ENCODE data around the gene FBXO11. TPM values are rescaled to one million over a fixed set of nuclear protein-coding genes. Genes with fewer than 3 reads are reported as not detected.
A peak's percentile ranks its signal among the peaks of the same experiment; 100 is the strongest.

Gene FBXO11
- total RNA-seq, 1 donor from 2014 or later, result 36.7 TPM

DNA sequence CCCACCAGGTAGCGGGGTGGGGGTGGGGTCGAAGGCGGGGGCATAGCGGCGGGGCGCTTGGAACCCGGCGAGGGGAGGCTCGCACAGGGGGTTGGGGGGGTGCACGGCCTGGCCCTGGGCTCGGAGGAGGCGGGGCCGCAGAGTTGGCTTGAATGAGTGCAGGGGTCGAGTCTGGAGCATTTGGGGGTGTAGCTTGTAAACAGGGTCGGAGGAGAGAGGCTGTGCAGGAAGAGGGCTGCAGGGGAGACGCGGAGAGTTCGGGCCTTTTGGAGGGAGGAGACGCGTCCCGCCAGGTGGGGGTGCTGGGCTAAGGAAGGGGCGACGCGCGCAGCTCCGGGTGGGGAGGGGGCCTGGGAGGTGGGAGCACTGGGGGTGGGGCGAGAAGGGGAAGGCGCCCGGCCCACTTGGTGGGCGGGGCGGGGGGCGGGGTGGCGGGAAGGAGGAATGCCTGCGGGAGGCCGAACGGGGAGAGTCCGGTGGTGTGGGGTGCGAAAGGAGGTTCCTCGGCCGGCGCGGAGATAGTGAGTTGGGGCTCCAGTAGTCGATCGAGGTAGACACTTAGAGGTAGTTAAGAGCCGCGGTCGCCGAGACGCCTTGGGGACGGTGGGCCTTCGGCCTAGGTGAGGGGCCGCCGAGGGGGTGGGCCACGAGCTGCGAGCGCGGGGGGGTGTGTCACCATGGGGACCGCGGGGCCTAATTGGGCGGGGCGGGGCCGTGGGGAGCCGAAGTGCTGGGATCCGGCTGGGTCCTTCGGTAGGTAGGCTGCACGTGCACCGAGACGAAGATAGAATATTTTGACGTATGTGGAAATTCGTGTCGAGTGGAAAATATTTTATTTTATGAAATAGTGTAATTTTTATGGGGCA, 122.6 kb downstream of the FBXO11 start:
- peak overlapping the region; percentile 91 for H3K4me3 ChIP-seq (ENCODE audit: low read depth, low read length)
- TF ChIP-seq, protein P1, sequence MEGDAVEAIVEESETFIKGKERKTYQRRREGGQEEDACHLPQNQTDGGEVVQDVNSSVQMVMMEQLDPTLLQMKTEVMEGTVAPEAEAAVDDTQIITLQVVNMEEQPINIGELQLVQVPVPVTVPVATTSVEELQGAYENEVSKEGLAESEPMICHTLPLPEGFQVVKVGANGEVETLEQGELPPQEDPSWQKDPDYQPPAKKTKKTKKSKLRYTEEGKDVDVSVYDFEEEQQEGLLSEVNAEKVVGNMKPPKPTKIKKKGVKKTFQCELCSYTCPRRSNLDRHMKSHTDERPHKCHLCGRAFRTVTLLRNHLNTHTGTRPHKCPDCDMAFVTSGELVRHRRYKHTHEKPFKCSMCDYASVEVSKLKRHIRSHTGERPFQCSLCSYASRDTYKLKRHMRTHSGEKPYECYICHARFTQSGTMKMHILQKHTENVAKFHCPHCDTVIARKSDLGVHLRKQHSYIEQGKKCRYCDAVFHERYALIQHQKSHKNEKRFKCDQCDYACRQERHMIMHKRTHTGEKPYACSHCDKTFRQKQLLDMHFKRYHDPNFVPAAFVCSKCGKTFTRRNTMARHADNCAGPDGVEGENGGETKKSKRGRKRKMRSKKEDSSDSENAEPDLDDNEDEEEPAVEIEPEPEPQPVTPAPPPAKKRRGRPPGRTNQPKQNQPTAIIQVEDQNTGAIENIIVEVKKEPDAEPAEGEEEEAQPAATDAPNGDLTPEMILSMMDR (conservative IDR thresholded peaks at IDR 0.05; ENCODE audit: low read depth, low read length), result no peak
- DNase-seq (ENCODE audit: low read depth), result no peak

DNA sequence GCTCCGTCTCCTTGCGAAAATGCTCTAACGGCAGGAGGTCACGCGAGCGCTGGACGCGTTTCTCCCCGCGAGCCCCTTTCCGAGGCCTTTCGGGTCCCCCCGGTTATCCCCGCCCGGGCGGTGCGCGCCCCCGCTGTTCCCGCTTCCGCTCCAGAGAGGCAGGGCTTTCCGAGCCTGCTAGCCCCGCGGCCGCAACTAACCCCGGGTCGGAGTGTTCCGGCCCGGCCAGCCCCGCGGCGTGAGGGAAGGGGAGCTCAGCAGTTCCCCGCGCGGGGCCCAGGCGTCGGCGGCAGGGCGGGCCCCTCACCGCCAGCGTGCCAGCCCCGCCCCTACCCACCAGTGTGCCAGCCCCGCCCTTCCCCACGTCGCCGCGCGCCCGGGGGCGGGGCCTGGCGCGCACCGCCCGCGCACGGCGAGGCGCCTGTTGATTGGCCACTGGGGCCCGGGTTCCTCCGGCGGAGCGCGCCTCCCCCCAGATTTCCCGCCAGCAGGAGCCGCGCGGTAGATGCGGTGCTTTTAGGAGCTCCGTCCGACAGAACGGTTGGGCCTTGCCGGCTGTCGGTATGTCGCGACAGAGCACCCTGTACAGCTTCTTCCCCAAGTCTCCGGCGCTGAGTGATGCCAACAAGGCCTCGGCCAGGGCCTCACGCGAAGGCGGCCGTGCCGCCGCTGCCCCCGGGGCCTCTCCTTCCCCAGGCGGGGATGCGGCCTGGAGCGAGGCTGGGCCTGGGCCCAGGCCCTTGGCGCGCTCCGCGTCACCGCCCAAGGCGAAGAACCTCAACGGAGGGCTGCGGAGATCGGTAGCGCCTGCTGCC, 123.4 kb downstream of the FBXO11 start, which contains the start of gene MSH6:
TSS of gene MSH6 (plus strand) at position 475 of the 815 bp plus-strand sequence. CDS start at position 564, 89 bp downstream.
- TF ChIP-seq, protein P1 (conservative IDR thresholded peaks at IDR 0.05; ENCODE audit: low read depth, low read length), result no peak
- DNase-seq (ENCODE audit: low read depth), result no peak
- H3K4me3 ChIP-seq (ENCODE audit: low read depth, low read length), result peak within 1 kb of the TSS; percentile 91

DNA sequence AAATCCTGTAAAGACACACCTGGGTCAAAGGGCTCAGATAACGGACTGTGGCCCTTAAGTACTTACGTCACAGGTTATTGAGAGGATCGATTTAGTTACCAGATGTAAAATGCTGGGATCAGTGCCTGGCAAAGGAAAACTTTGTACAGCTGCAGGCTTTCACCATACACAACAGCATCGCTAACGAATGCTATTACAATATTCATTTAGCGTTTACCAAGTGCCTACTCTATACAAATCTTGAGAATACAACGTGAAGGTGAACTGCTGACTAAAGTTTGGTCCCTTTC, 124.0 kb downstream of the FBXO11 start:
- H3K4me3 ChIP-seq (ENCODE audit: low read depth, low read length), result peak overlapping the region; percentile 91
- DNase-seq (ENCODE audit: low read depth), result no peak
- TF ChIP-seq, protein P1 (conservative IDR thresholded peaks at IDR 0.05; ENCODE audit: low read depth, low read length), result no peak

DNA sequence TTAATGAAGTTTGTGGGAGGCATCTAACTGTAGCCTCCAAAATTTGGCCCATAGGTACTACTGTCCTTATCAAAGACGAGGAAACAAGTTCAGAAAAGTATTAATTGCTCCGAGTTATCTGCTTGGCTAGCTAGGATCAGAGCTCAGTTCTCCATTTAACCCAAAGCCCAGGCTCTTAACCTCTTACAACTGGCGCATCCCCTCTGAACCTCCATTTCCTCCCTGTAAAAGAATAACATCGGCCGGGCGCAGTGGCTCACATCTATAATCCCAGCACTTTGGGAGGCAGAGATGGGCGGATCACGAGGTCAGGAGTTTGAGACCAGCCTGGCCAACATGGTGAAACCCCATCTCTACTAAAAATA, 126.9 kb downstream of the FBXO11 start:
- no peak overlapping the region for H3K4me3 ChIP-seq (ENCODE audit: low read depth, low read length)
- TF ChIP-seq, protein P1 (conservative IDR thresholded peaks at IDR 0.05; ENCODE audit: low read depth, low read length), result no peak
- DNase-seq (ENCODE audit: low read depth), result no peak

DNA sequence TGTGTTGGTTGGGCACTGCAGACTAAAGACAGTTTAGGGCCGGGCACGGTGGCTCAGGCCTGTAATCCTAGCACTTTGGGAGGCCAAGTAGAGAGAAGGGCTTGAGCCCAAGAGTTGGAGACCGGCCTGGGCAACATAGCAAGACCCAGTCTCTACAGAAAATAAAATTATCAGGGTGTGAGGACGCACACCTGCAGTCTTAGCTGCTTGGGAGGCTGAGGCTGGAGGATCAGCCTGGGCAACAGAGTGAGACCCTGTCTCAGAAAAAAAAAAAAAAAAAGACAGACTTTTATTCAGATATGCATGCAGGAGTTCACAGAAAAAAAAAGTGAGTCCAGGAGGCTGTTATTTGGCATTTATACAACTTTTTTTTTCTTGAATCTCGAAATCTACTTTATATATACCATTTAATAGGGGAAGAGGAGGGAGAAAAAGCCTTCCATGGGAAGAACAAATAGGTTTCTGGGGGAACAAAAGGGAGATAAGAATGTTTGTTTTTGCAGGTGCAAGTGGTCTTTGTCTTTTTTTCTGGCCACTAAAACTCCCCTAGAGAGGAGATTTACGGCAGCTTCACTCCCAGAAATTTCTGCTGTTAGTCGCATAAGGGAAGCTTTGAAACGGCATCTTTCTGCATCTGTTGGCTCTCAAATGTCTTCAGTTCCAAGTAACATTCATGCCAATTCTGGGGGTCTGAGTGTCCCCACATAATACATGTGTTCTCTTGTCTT, 127.4 kb downstream of the FBXO11 start:
- TF ChIP-seq, protein P1 (conservative IDR thresholded peaks at IDR 0.05; ENCODE audit: low read depth, low read length), result no peak
- H3K4me3 ChIP-seq (ENCODE audit: low read depth, low read length), result no peak overlapping the region
- DNase-seq (ENCODE audit: low read depth), result no peak

DNA sequence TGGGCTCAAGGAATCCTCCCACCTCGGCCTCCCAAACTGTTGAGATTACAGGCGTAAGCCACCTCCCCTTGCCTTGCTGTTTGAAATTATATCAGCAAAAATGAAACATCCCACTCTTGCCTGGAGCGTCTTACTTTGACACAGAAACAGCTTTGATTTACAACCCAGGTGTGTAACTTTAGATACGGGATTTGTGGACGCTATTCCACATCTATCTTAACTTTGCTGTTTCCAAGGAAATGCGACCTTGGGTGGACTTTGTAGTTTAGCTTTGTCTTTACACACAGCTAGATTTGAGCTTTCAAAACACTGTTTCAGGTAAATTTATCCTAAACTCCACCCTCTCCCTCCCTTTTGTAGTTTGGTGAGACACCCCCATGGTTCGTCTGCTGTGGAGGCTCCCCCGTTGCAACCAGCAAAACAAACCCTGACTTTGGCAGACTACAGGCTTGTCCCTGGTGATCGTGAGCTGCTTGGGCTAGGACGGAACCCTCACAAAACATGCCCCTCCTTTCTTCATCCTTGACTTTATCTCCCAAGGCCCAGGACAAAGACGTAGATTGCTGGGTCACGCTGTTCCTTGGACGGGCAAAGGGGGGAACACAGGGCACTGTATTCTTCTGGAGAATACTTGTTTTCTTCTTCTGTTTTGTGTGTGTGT, 128.9 kb downstream of the FBXO11 start:
- TF ChIP-seq, protein P1 (conservative IDR thresholded peaks at IDR 0.05; ENCODE audit: low read depth, low read length), result no peak
- no peak for DNase-seq (ENCODE audit: low read depth)
- no peak overlapping the region for H3K4me3 ChIP-seq (ENCODE audit: low read depth, low read length)

Measured in epithelial cell of proximal tubule (primary cell).